HG02943 (cell line): ENCODE data around the gene SYNC.

Experiments used
- ATAC-seq: cut with Tn5 transposase; IDR thresholded peaks from one replicate; pipeline ENCODE4 v1.9.1; 2021; ENCODE audit warnings: mild to moderate bottlenecking, low read depth, moderate library complexity; ENCODE audit not compliant: unreplicated experiment

Gene SYNC

DNA sequence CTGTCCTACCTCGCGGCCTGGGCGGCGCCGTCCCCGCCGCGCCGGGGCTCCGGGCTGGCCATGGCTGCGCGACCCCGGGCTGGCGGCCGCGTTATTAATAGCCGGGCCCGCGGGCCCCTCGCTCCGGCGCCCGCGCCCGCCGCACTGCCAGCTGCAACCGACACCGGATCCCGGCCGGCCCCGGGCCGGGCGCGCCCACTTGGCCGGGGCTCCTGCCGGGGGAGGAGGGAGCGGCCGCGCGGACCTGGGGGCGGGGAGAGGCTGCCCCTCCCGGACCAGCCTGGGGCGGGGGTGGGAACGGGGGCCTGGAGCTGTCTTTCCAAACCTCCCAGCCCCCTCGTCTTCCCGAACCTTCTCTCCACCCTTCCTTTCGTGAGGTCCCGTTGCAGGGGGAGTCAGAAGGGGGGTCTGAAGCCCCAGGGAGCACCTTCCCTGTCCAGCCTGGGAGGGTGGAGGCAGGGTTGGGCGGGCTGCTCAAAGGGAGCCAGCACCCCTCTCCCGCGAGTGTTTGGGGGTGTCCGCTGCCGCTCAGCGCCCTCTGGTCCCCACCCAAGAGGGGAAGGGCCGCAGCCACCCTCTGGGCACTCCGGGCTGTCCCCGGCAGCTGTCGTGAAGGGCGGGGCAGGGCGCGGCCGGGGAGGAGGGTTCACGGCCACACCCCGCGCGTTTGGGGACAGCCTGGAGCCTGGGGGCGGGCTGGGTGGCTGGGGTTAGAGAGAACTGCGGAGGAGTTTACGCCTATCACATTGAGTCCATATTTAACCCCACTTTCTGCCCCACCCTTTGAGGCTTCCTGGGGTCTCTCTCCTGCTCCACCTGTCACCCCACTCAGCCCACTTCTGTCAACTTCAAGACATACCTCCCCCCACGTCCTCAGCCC lies at the start of gene SYNC:
SYNC (minus strand) TSS at position 172 of the 880 bp plus-strand sequence; CDS start at position 62, 110 bp downstream.
- ATAC-seq = no peak

DNA sequence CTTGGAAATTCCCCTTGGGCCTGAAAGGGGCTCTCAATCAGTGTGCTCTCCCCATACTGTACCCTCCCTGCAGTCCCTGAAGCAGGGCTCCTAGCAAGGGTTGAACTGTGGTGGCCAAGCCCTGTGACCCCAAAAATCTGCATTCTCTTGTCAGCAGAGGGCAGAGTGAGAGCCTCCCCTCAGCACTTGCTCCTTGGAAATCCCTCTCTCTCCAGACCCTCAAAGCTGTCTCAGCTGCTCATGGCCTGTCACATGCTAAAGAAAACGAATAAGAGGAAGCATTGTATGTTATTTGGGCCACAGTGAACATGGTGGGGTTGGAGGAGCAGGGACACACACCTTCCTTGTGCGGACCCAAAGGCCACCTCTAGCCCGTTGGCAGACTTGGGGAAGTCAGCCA lies 47.2 kb upstream of the SYNC start:
- ATAC-seq = no peak

GRCh38 chr1:32749332-32749731 lies 46.8 kb upstream of the SYNC start:
- no peak for ATAC-seq

GRCh38 chr1:32748926-32749325 lies 46.4 kb upstream of the SYNC start:
- ATAC-seq = no peak

- ATAC-seq = no peak
These were observed 45.8 kb upstream of the SYNC start for GRCh38 chr1:32748348-32748747.

DNA sequence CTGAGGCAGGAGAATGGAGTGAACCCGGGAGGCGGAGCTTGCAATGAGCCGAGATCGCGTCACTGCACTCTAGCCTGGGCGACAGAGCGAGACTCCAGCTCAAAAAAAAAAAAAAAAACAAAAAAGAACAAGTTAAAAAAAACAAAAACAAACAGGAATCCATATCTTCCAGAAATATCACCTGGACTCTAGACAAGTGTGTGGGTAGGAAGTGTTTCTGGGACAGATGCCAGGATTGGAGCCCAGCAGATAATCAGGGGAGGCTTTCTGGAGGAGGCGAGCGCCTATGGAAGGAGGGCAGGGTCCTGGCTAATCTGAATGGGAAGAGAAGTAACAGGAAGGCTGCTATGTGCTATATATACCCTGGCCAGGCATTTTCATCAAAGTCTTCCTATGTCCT lies 43.6 kb upstream of the SYNC start:
- no peak for ATAC-seq

DNA sequence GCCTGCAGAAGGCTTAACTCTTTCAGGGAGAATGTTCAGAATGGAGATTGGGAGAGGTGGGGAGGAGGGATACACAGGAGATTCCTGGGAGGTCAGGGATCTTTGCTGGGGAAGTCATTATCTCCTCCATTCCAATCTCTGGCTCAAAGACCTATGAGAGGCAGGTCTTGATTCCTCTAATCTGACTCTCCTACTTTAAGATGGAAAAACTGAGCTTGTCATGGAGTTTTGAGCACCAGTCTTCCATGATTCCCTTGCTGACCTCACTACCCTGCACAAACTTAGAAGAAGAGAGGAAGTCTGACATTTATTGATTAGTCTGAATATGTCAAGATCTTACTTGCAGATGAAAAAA lies 41.5 kb upstream of the SYNC start:
- ATAC-seq = no peak

GRCh38 chr1:32743380-32744070 lies 41.0 kb upstream of the SYNC start:
- no peak for ATAC-seq

GRCh38 chr1:32742956-32743355 lies 40.4 kb upstream of the SYNC start:
- no peak for ATAC-seq

DNA sequence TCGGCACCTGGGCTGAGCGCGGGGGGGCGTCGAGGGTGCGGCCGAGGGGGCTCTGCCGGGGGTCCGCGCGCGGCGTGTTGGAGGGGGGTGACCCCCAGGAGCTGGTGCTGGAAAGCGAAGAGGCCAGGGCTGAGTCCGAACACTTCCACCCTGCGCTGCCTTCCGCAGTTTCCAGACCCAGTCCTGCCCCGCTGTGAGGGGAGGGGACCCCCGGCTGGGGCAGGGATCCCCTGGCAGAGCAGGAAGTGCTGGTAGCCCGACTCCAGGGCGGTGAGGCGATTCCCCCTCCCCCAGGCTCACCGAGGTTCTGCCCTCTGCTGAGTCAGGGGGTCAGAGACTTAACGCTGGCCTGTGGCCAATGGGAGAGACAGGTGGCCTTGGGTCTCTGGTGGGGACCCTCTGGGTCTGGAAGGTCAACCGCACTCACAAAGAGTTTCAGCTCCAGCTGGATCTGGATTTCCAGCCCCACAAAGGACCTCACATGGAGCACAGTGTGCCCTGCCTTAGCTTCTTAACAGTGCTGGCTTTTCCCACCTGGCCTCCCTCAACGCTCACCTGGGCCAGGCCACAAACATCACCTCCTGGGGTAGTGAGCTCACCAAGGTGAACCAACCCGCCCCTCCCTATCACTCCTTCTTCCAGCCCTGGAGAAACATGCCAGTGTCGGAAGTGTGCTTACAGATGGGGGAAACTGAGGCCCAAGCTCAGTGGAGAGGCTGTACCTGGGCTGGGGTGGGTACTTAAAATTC lies 39.8 kb upstream of the SYNC start:
- ATAC-seq = no peak

GRCh38 chr1:32741413-32742198 lies 39.0 kb upstream of the SYNC start:
- ATAC-seq = no peak

DNA sequence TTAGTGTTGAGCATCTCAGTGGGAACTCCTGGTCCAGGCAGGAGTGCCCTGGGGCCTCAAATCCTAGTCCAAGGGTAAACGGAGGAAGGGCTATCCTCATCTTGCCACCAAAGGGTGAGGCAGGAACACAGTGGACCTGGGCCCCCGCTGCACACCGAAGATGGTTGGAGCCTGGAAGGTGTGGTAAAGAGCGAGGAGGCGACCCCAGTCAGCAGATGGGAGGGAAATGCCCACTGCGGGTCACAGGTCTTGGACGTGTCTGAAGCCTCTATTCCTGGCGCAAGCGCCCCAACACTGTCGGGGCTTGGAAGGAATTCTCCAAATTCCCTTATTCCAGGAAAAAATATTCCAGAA lies 38.5 kb upstream of the SYNC start:
- no peak for ATAC-seq

DNA sequence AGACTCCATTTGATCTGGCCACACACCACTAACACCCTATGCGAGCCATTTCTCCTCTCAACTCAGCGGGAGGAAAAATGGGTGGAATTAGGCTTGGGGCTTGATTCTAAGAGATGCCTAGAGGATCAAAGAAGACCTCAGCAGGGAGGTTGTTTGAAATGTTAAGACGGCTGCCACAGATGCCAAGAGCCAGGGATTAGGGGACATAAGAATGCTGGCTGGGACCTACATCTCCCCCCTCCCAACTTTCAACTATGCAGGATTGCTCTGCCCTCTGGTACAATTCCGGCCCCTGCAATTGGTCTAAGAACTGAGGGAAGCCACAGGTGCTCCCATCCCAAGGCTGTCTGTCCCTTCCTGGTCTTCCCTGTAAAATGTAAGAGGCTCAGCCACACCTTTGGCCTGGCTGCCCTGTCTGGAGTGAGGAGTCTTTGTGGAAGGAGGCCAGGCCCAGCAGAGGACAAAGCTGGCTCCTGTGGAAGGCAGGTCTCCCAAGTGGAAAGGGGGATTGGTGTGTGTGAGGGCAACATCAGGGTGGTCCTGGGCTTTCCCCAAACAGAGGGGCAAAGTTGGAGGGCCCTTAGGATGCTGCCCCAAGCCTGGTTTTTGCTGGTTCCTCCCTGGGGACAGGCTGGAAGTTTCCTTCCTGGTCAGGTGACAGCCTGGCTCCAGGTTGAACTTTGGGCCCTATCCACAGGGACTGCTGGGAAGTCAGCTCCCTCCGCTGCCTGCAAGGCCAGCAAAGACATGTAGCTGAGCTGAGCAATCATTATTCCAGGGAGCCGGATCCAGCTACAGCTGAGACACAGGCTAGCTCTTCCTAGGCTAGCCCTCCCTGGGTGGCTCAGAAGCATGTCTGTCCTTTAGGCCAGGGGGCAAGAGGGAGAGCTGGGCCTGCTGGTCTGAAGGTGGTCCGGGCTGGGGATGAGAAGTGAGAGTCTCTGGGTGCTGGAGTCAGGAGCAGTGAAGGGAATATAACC lies 34.5 kb upstream of the SYNC start:
- no peak for ATAC-seq

GRCh38 chr1:32733582-32734321 lies 31.2 kb upstream of the SYNC start:
- no peak for ATAC-seq

DNA sequence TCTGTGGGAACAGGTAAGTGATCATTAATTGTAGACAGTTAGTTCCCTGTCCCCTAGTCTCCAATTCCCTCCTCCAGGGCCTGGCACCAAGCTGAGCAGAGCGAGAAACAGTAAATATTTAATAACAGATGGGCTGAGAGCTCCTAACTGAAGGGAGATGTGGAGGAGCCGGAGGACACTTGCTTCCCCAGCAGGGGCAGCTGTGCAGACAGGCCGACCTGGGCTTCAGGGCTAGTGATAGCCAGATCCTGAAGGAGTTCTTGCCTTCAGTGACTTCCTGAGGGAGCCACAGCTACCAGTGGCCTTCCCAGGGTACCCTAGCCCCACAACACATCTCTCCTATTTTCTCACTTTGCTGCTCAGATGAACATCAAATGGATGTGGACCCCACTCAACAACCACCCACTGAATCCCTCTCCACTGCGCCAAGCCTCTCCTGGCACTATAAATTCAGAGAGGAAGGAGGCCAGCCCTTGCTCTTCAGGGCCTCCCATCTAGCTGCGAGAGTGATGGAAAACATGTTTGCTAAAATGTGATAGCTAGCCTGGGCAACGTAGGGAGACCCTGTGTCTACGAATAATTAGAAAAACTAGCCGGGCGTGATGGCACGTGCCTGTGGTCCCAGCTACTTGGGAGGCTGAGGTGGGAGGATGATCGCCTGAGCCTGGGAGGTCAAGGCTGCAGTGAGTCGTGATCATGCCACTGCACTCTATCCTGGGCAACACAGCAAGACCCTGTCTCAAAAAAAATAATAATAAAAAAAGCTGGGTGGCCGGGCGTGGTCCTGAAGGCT lies 26.9 kb upstream of the SYNC start:
- ATAC-seq = no peak

DNA sequence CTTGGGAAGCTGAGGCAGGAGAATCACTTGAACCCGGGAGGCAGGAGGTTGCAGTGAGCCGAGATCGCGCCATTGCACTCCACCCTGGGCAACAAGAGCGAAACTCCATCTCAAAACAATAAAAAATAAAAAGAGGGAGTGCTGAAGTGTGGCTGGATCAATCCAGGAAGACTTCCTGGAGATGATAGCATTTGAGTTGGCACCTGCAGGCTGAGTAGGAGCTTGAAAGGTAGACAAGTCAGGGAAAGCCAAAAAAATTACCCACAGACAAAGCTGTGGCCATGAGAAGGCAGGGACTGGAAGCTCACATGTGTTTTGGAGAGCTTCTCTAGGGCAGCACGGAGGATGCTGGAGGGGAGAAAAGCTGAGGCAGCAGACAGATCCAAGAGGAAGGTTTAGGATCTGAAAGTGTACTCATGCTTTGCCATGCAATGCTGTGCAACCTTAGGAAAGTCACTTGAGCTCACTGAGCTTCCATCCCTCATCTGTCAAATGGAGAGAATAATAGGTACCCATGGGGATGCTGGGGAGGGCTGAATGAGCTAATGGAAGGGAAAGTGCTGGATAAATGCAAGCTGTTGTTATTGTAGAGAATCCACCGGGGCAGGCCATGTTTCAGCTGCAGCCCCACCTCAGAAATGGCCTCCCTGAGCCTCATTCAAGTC lies 26.0 kb upstream of the SYNC start:
- no peak for ATAC-seq

DNA sequence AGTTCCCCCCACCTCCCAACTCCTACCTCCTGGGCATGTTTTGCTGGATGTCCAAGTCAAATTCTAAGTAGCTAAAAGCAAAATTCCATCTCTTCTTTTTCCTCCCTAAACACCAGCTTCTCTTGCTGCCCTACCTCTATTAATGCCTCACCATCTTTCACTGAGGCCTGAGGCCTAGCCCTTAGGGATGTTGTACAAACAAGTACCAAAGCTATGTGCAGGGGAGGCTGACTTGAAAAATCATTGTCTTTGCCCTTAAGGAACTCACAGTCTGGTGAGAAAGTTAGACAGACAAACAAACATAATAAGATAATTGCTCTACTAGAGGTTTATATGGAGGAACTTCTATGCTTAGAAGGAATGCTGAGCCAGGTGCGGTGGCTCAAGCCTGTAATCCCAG lies 25.3 kb upstream of the SYNC start:
- ATAC-seq = no peak

DNA sequence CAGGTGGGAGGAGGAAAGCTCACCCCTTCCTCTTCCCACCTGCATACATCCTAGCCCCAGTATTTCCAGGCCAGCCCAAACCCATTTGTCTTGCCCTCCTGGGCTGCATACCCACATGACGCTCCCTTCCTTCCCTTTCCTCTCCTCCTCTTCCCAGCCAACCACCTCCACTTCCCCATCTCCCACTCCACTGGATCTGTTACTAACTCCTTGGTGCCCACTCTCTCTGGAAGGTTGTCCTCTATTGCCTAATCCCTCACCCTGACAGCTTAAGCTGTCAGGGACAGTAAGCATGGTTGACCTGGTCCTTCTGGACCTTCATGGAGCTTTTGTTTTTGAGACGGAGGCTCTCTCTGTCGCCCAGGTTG lies 23.0 kb upstream of the SYNC start:
- ATAC-seq = no peak
